ENCODE data around the gene QRFP.

QRFP gene

GRCh38 chr9:130891688-130892476 is 4.7 kb downstream of the QRFP start:
- no peak for DNase-seq (ENCODE audit: extremely low read depth in 1 of 2, low read depth in 1 of 2)

GRCh38 chr9:130890870-130891687 is 5.5 kb downstream of the QRFP start:
- DNase-seq (ENCODE audit: extremely low read depth in 1 of 2, low read depth in 1 of 2), result no peak

- no peak for DNase-seq (ENCODE audit: extremely low read depth in 1 of 2, low read depth in 1 of 2)
These were observed 6.5 kb downstream of the QRFP start for GRCh38 chr9:130890124-130890523.

- DNase-seq (ENCODE audit: extremely low read depth in 1 of 2, low read depth in 1 of 2), result no peak
These were observed 8.3 kb downstream of the QRFP start for GRCh38 chr9:130888146-130888885.

GRCh38 chr9:130887494-130888144 is 9.0 kb downstream of the QRFP start:
- DNase-seq (ENCODE audit: extremely low read depth in 1 of 2, low read depth in 1 of 2), result no peak

GRCh38 chr9:130886981-130887380 is 9.6 kb downstream of the QRFP start:
- DNase-seq (ENCODE audit: extremely low read depth in 1 of 2, low read depth in 1 of 2), result no peak

GRCh38 chr9:130885484-130886375 is 10.9 kb downstream of the QRFP start:
- no peak for DNase-seq (ENCODE audit: extremely low read depth in 1 of 2, low read depth in 1 of 2)

GRCh38 chr9:130884542-130885483 is 11.8 kb downstream of the QRFP start:
- DNase-seq (ENCODE audit: extremely low read depth in 1 of 2, low read depth in 1 of 2), result no peak

- no peak for DNase-seq (ENCODE audit: extremely low read depth in 1 of 2, low read depth in 1 of 2)
These were observed 12.5 kb downstream of the QRFP start for GRCh38 chr9:130884111-130884531.

GRCh38 chr9:130883479-130883878 is 13.1 kb downstream of the QRFP start:
- no peak for DNase-seq (ENCODE audit: extremely low read depth in 1 of 2, low read depth in 1 of 2)

GRCh38 chr9:130882696-130883225 is 13.9 kb downstream of the QRFP start:
- DNase-seq (ENCODE audit: extremely low read depth in 1 of 2, low read depth in 1 of 2), result no peak

GRCh38 chr9:130881516-130881915 is 15.1 kb downstream of the QRFP start:
- DNase-seq (ENCODE audit: extremely low read depth in 1 of 2, low read depth in 1 of 2), result no peak

- DNase-seq (ENCODE audit: extremely low read depth in 1 of 2, low read depth in 1 of 2), result no peak
These were observed 15.9 kb downstream of the QRFP start for GRCh38 chr9:130880599-130881220.

GRCh38 chr9:130879863-130880411 is 16.7 kb downstream of the QRFP start:
- no peak for DNase-seq (ENCODE audit: extremely low read depth in 1 of 2, low read depth in 1 of 2)

GRCh38 chr9:130878295-130878694 is 18.3 kb downstream of the QRFP start:
- DNase-seq (ENCODE audit: extremely low read depth in 1 of 2, low read depth in 1 of 2), result no peak

GRCh38 chr9:130877300-130877699 is 19.3 kb downstream of the QRFP start:
- no peak for DNase-seq (ENCODE audit: extremely low read depth in 1 of 2, low read depth in 1 of 2)

GRCh38 chr9:130874783-130875182 is 21.8 kb downstream of the QRFP start:
- no peak for DNase-seq (ENCODE audit: extremely low read depth in 1 of 2, low read depth in 1 of 2)

GRCh38 chr9:130873966-130874365 is 22.6 kb downstream of the QRFP start:
- no peak for DNase-seq (ENCODE audit: extremely low read depth in 1 of 2, low read depth in 1 of 2)

Data from stimulated activated CD8-positive, alpha-beta memory T cell treated with anti-CD3 and anti-CD28 coated beads, Interleukin-7, amount 100 ng/mL, for 48 hours (primary cell).